Bronchial epithelial cell (primary cell): ENCODE results near the gene DGKB. TPM values are rescaled to one million over a fixed set of nuclear protein-coding genes. Genes with fewer than 3 reads are reported as not detected.
A peak's percentile ranks its signal among the peaks of the same experiment; 100 is the strongest.

Experiments
- DNase-seq: peaks from one replicate; pipeline ENCODE4 v3.0.0-alpha.2; 2010; ENCODE audit warnings: low read depth
- FAIRE-seq: peaks from 2 replicates; lab custom pipeline; 2011; peaks lifted over from hg19 to GRCh38; lab: Jason Lieb, UNC
- H3K27me3 ChIP-seq: 2 replicates; pipeline ENCODE4 v1.5.1; 2011; ENCODE audit warnings: low read length; ENCODE audit not compliant: control insufficient read depth, insufficient read depth
- H3K36me3 ChIP-seq: 2 replicates; pipeline ENCODE4 v1.5.1; 2011; ENCODE audit warnings: low read length; ENCODE audit not compliant: control insufficient read depth, insufficient read depth
- H3K4me3 ChIP-seq: 2 replicates; pipeline ENCODE4 v1.5.1; 2011; ENCODE audit warnings: mild to moderate bottlenecking, low read depth, low read length, control low read depth
- CTCF ChIP-seq: IDR thresholded peaks from 2 replicates; pipeline ENCODE4 v1.5.1; 2011; ENCODE audit warnings: mild to moderate bottlenecking, moderate library complexity, low read length, control low read depth, inconsistent platforms; ENCODE audit not compliant: insufficient read depth, severe bottlenecking
- total RNA-seq: library from RNA; depleted of rRNA; stranded (reverse); fragments of >200 nt; gene quantifications from 2 replicates; pipeline ENCODE4 v1.2.1, GENCODE V29; 2014

DGKB gene
- total RNA-seq, 1 donor from 2014 or later, result not detected

- Histone ChIP-seq H3K27me3 (no peaks in the 10 kb centered on the region), H3K4me3 (no peak overlapping the region), H3K36me3 (no peaks in the 10 kb centered on the region)
- no peak for FAIRE-seq
- DNase-seq, result no peak
- TF ChIP-seq CTCF, result no peak
These were observed 528.2 kb downstream of the DGKB start for GRCh38 chr7:14374336-14374735.

- peak; percentile 82 for DNase-seq
- Histone ChIP-seq H3K36me3 (no peaks in the 10 kb centered on the region), H3K27me3 (no peaks in the 10 kb centered on the region), H3K4me3 (no peak overlapping the region)
- no peak for TF ChIP-seq CTCF
- FAIRE-seq, result no peak
These were observed 534.3 kb downstream of the DGKB start for GRCh38 chr7:14368285-14368684.

- H3K27me3 ChIP-seq, result no peaks in the 10 kb centered on the region
- no peak for DNase-seq
- no peaks in the 10 kb centered on the region for H3K36me3 ChIP-seq
- FAIRE-seq, result no peak
- no peak for TF ChIP-seq CTCF
- no peak overlapping the region for H3K4me3 ChIP-seq
These were observed 551.4 kb downstream of the DGKB start for GRCh38 chr7:14351167-14351566.

- TF ChIP-seq CTCF, result no peak
- Histone ChIP-seq H3K27me3 (no peaks in the 10 kb centered on the region), H3K4me3 (no peak overlapping the region), H3K36me3 (no peaks in the 10 kb centered on the region)
- FAIRE-seq, result no peak
- no peak for DNase-seq
These were observed 561.3 kb downstream of the DGKB start for GRCh38 chr7:14341200-14341775.

- FAIRE-seq, result no peak
- TF ChIP-seq CTCF, result no peak
These were observed 562.0 kb downstream of the DGKB start for GRCh38 chr7:14340393-14341074.

More at GRCh38 chr7:14340393-14341074, 562.0 kb downstream of the DGKB start:
- no peak for DNase-seq
- Histone ChIP-seq H3K4me3 (no peak overlapping the region), H3K36me3 (no peaks in the 10 kb centered on the region), H3K27me3 (no peaks in the 10 kb centered on the region)
